DND-41 (cell line): ENCODE data around the gene AKAP13.

Source experiments
- EZH2 ChIP-seq: IDR thresholded peaks from 3 replicates; pipeline ENCODE4 v1.6.1; 2012; ENCODE audit warnings: borderline replicate concordance, low read depth, mild to moderate bottlenecking, moderate library complexity, low read length, inconsistent platforms; ENCODE audit not compliant: severe bottlenecking
- TF ChIP-seq, protein P1 (sequence below): IDR thresholded peaks from 2 replicates; pipeline ENCODE4 v1.5.1; 2012; ENCODE audit warnings: borderline replicate concordance, low read length, moderate library complexity, mild to moderate bottlenecking; ENCODE audit not compliant: poor library complexity, severe bottlenecking; ENCODE audit errors: extremely low read depth

DNA sequence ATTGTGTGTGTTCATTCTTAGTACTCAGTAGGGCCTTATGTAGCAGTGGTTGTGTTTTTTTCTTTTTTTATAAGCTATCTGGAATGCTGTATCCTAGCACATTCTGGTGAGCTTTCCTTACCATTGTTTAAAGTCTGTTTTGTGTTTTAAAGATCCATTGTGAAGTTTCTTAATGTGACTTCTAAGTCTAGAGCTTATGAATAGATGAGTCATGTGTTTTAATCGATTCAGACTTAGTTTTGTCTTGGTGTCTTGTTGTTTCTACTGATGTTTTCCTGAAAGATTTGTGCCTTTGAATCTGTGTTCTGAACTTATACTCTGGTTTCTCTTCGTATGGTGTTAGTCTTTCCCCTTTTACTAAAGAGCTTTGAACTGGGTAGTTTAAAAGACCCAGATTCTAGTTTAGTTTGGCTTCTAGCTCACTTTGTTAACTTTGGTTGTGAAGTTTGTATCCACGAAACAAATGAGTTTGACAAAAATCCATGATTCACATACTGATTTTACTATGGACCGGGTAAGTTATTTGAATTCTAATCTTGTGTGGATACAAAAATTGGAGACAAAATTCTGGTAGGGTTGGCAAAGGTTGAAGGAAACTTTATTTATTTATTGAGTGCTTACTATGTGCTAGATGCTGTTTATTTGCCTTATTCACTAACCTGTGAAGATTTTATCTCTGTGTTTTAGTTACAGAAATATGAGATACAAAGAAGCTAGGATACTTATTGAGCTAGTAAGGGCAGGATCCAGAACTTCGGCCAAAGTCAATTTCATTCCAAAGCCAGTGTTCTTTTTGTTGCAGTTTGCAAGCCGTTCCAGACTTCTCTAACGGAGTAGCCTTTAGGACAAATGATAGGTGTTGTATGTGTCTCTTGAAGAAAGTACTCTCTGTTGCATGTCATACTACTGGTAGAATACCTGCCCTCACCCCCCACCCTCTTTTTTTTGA lies 24.8 kb downstream of the AKAP13 start:
- TF ChIP-seq, protein P1, sequence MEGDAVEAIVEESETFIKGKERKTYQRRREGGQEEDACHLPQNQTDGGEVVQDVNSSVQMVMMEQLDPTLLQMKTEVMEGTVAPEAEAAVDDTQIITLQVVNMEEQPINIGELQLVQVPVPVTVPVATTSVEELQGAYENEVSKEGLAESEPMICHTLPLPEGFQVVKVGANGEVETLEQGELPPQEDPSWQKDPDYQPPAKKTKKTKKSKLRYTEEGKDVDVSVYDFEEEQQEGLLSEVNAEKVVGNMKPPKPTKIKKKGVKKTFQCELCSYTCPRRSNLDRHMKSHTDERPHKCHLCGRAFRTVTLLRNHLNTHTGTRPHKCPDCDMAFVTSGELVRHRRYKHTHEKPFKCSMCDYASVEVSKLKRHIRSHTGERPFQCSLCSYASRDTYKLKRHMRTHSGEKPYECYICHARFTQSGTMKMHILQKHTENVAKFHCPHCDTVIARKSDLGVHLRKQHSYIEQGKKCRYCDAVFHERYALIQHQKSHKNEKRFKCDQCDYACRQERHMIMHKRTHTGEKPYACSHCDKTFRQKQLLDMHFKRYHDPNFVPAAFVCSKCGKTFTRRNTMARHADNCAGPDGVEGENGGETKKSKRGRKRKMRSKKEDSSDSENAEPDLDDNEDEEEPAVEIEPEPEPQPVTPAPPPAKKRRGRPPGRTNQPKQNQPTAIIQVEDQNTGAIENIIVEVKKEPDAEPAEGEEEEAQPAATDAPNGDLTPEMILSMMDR = no peak
- TF ChIP-seq EZH2 = no peak
